Prostate gland (tissue), 2 donors: Measurements from ENCODE around the gene RHBDD1.

Experiments used
- POLR2A ChIP-seq: fragments of 450-650 bp; IDR thresholded peaks from one replicate; pipeline ENCODE4 v1.6.1; 2016; ENCODE audit warnings: antibody characterized with exemption, mild to moderate bottlenecking
- POLR2AphosphoS5 ChIP-seq: sonication (generic); formaldehyde crosslinking; IDR thresholded peaks from one replicate; pipeline ENCODE4 v1.6.1; 2017; ENCODE audit warnings: antibody characterized with exemption
- TF ChIP-seq, protein P1 (sequence below), 4 experiments: fragments of 200-600 bp in 2 of 4; fragments of 450-650 bp in 2 of 4; sonication (generic) in 2 of 4; IDR thresholded peaks; 1 replicate in 3 of 4; 2 replicates in 1 of 4; pipeline ENCODE4 v1.5.1; 2016 to 2019; ENCODE audit warnings: antibody characterized with exemption in 4 of 4, mild to moderate bottlenecking in 2 of 4, moderate library complexity in 2 of 4

DNA sequence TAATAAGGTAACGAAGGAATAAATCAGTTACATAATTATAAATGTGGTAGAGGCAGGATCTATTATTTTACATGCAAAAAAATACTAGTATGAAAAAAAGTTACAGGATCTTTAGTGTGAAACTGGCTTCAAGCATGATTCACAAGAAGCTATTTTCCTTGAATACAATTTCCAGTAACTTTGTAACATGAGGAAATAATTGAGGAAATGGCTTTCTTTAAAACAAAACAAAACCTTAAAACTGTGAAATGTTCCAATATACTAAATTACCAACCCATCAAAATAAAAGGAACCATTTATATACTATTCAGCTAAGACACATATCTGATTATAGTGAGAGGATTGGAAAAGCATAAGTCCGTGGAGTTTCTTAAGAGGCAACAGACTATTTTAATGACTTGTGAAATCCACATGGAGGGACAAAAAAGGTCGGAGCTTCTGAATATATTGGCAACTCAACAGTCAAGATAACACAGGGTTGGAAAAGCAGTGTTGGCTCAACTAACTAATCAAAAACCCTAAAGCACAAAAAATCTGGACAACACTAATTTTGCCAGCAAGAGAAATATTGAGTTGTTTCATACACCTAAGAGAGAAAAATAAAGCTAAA, 46.9 kb upstream of the RHBDD1 start:
- TF ChIP-seq, protein P1, sequence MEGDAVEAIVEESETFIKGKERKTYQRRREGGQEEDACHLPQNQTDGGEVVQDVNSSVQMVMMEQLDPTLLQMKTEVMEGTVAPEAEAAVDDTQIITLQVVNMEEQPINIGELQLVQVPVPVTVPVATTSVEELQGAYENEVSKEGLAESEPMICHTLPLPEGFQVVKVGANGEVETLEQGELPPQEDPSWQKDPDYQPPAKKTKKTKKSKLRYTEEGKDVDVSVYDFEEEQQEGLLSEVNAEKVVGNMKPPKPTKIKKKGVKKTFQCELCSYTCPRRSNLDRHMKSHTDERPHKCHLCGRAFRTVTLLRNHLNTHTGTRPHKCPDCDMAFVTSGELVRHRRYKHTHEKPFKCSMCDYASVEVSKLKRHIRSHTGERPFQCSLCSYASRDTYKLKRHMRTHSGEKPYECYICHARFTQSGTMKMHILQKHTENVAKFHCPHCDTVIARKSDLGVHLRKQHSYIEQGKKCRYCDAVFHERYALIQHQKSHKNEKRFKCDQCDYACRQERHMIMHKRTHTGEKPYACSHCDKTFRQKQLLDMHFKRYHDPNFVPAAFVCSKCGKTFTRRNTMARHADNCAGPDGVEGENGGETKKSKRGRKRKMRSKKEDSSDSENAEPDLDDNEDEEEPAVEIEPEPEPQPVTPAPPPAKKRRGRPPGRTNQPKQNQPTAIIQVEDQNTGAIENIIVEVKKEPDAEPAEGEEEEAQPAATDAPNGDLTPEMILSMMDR (IDR thresholded peaks at IDR 0.05) = no peak
- TF ChIP-seq POLR2A = no peak
- no peak for TF ChIP-seq POLR2AphosphoS5
